Measurements from ENCODE around the gene LENG1.

Gene LENG1

DNA sequence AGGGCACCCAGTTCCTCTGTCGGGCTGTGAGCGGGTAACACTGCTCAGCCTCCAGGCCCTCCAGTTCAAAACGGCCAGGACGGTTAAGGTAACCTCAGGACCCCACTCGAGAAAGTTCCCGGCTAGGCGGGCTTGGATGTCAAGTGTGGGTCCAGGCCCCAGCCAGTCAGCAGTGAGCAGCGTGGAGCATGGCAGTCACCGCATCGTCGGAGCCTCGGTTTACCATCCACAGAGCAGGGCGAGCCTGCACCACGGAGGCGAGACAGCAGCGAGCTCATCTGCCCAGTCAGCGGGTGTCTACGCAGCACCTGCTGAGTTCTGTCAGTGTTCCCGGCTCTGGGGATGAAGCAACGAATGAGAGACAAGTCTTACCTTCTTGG, 29.9 kb downstream of the LENG1 start:
- no peak overlapping the region for H3K27ac ChIP-seq
- peaks cover 29% of the 10 kb centered on the region for H3K36me3 ChIP-seq (replicated peaks)
- no peak for DNase-seq
- TF ChIP-seq, protein P1, sequence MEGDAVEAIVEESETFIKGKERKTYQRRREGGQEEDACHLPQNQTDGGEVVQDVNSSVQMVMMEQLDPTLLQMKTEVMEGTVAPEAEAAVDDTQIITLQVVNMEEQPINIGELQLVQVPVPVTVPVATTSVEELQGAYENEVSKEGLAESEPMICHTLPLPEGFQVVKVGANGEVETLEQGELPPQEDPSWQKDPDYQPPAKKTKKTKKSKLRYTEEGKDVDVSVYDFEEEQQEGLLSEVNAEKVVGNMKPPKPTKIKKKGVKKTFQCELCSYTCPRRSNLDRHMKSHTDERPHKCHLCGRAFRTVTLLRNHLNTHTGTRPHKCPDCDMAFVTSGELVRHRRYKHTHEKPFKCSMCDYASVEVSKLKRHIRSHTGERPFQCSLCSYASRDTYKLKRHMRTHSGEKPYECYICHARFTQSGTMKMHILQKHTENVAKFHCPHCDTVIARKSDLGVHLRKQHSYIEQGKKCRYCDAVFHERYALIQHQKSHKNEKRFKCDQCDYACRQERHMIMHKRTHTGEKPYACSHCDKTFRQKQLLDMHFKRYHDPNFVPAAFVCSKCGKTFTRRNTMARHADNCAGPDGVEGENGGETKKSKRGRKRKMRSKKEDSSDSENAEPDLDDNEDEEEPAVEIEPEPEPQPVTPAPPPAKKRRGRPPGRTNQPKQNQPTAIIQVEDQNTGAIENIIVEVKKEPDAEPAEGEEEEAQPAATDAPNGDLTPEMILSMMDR (IDR thresholded peaks at IDR 0.05; ENCODE audit: low read depth, low read length, missing control alignments): no peak
- no peak overlapping the region for H3K4me3 ChIP-seq (ENCODE audit: low read depth, low read length)
- H3K27me3 ChIP-seq (replicated peaks): no peaks in the 10 kb centered on the region
- in situ Hi-C loops (cut with HindIII; ENCODE audit: low pct_ligation_motif_present, low sequenced_read_pairs): no loop called here

DNA sequence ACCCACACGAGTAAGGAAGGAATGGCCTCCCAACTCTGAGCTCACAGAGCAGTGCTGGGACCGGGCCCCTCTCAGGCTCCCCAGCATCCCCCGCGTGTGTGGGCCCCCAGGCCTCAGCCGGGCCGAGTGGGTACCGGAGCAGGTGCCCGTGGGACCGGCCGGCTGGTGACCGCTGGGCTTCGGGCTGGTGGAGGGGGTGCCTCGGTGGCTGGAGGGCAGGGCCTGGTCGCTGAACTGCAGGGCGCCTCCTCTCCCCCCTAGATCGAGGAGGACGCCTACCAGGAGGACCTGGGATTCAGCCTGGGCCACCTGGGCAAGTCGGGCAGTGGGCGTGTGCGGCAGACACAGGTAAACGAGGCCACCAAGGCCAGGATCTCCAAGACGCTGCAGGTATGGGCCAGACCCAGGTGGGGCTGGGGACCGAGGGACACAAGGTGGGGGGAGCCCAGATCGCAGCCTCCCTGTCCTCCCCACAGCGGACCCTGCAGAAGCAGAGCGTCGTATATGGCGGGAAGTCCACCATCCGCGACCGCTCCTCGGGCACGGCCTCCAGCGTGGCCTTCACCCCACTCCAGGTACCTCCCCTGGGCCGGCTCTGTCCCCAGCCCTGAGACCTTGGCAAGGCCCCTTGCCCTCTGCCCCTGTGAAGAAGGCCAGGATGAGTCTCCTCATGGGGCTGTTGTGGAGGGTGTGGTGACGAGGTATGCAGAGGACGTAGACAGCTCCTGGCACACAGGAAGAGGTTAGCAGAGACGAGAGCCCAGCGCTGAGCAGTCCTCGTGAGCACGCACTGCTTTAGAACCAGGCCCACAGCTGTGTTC, 30.5 kb downstream of the LENG1 start:
- TF ChIP-seq, protein P1 (IDR thresholded peaks at IDR 0.05; ENCODE audit: low read depth, low read length, missing control alignments): no peak
- H3K4me3 ChIP-seq (ENCODE audit: low read depth, low read length): no peak overlapping the region
- H3K36me3 ChIP-seq (replicated peaks): peaks cover 35% of the 10 kb centered on the region
- DNase-seq: no peak
- in situ Hi-C loops (cut with HindIII; ENCODE audit: low pct_ligation_motif_present, low sequenced_read_pairs): no loop called here
- no peak overlapping the region for H3K27ac ChIP-seq
- no peaks in the 10 kb centered on the region for H3K27me3 ChIP-seq (replicated peaks)

DNA sequence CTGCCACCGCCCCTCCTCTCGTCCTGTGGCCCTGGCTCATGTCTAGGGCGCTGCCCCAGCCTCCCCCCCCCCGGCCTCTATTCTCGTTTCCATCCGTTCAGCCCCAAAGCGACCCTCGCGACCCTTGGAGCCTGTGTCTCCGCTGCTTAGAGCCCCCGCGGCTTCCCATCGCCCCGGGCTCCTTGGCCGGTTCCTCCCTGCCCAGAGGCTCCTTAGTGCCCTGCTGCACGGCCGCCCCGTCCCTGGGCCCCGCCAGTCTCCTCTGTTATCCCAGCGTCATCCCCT, 31.1 kb downstream of the LENG1 start:
- H3K36me3 ChIP-seq (replicated peaks): peaks cover 42% of the 10 kb centered on the region
- in situ Hi-C loops (cut with HindIII; ENCODE audit: low pct_ligation_motif_present, low sequenced_read_pairs): no loop called here
- no peak overlapping the region for H3K4me3 ChIP-seq (ENCODE audit: low read depth, low read length)
- H3K27me3 ChIP-seq (replicated peaks): no peaks in the 10 kb centered on the region
- DNase-seq: no peak
- TF ChIP-seq, protein P1 (IDR thresholded peaks at IDR 0.05; ENCODE audit: low read depth, low read length, missing control alignments): no peak
- no peak overlapping the region for H3K27ac ChIP-seq

DNA sequence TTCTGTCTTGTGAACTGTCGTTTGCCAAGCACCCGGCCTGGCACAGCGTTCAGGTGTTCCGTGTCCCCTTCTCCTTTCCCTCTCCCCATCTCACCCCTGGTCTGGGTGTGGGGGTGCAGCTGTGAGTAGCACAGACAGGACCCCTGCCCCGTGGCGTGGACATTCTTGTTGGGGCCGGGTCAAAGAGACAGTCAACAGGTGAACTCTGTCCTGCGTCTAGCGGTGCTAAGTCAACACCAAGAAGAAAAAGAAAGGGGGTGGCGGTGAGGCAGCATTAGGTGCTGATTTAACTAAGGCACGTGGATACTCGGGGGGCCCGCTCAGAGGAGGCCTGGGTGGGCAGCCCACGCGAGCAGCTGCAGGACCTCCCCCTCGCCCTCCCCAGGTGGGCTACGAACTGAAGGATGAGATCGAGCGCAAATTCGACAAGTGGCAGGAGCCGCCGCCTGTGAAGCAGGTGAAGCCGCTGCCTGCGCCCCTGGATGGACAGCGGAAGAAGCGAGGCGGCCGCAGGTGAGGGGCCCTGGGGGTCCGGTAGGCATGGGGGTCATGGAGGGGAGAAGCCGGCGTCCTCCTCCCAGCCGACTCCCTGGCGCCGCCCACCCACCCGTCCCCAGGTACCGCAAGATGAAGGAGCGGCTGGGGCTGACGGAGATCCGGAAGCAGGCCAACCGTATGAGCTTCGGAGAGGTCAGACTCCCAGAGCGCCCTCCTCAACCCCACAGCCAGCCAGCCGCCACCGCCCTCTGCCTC, 31.7 kb downstream of the LENG1 start:
- in situ Hi-C loops (cut with HindIII; ENCODE audit: low pct_ligation_motif_present, low sequenced_read_pairs): no loop called here
- Histone ChIP-seq H3K36me3 (replicated peaks) (peaks cover 47% of the 10 kb centered on the region), H3K27me3 (replicated peaks) (no peaks in the 10 kb centered on the region), H3K27ac (no peak overlapping the region), H3K4me3 (ENCODE audit: low read depth, low read length) (no peak overlapping the region)
- TF ChIP-seq, protein P1 (IDR thresholded peaks at IDR 0.05; ENCODE audit: low read depth, low read length, missing control alignments): no peak
- no peak for DNase-seq

DNA sequence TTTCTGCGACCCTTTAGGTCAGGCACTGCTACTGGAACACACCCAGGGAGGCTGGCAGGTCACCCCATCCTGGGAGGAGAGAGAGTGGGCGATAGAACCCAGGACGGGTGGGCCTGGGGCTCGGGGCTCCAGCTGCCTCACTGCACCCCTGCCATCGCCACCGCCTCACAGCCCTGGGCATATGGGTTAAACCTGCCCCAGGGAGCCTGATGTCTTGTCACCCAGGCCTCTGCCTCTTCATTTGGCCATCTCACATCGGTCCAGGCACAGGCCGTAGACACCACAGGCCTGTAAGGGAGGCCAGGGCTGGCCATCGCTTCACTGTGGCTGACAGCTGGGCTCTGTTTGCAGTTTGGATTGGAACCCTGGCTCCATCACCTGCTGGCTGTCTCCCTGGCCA, 33.8 kb downstream of the LENG1 start:
- no peak for DNase-seq
- TF ChIP-seq, protein P1 (IDR thresholded peaks at IDR 0.05; ENCODE audit: low read depth, low read length, missing control alignments): no peak
- Histone ChIP-seq H3K27ac (no peak overlapping the region), H3K36me3 (replicated peaks) (peaks cover 53% of the 10 kb centered on the region), H3K27me3 (replicated peaks) (no peaks in the 10 kb centered on the region), H3K4me3 (ENCODE audit: low read depth, low read length) (no peak overlapping the region)
- in situ Hi-C loops (cut with HindIII; ENCODE audit: low pct_ligation_motif_present, low sequenced_read_pairs): no loop called here
